A549 (cell line): ENCODE results near the gene ZDHHC9. TPM values are rescaled to one million over a fixed set of nuclear protein-coding genes. Genes with fewer than 3 reads are reported as not detected.

Experiments used
- ATAC-seq, 2 experiments: fragments of 200-7000 bp in 1 of 2; fragments of >200 bp in 1 of 2; cut with Nextera tagmentation in 1 of 2; cut with Tn5 transposase in 1 of 2; 3 replicates each; pipeline versions ENCODE4 v1.8.0 to v1.9.1; 2018 to 2020; ENCODE audit warnings: mild to moderate bottlenecking in 1 of 2, moderate library complexity in 1 of 2
- CTCF ChIA-PET: fragments of 300-600 bp; sonication (Branson Sonifier 250); formaldehyde crosslinking; extraction: SDS; loops from one replicate; lab custom pipeline; 2021; ENCODE audit warnings: antibody characterized with exemption, inconsistent platforms; lab: Yijun Ruan, JAX
- POLR2A ChIA-PET: fragments of 350-600 bp; formaldehyde crosslinking; extraction: SDS; loops from one replicate; lab custom pipeline; 2021; ENCODE audit warnings: antibody characterized with exemption, inconsistent platforms; lab: Yijun Ruan, JAX
- DNase-seq, 2 experiments: peaks; one replicate each; pipeline versions ENCODE4 v3.0.0 to v3.0.0-alpha.2; 2011 to 2016; ENCODE audit warnings: low read depth in 1 of 2, low spot score in 1 of 2
- FAIRE-seq: peaks from 2 replicates; lab custom pipeline; 2011; peaks lifted over from hg19 to GRCh38; lab: Jason Lieb, UNC
- H3K27ac ChIP-seq, 2 experiments: fragments of >200 bp; sonication (Bioruptor Twin); formaldehyde crosslinking; 3 replicates each; pipeline ENCODE4 v1.5.1; 2016 to 2017
- H3K4me1 ChIP-seq: fragments of >200 bp; sonication (Bioruptor Twin); formaldehyde crosslinking; 3 replicates; pipeline ENCODE4 v1.6.1; 2016
- H3K4me2 ChIP-seq: fragments of >200 bp; sonication (Bioruptor Twin); formaldehyde crosslinking; 3 replicates; pipeline ENCODE4 v1.6.1; 2016
- H3K4me3 ChIP-seq: fragments of >200 bp; sonication (Bioruptor Twin); formaldehyde crosslinking; 3 replicates; pipeline ENCODE4 v1.5.1; 2016
- H3K9me3 ChIP-seq: fragments of >200 bp; sonication (Bioruptor Twin); formaldehyde crosslinking; 3 replicates; pipeline ENCODE4 v1.6.1; 2016
- BCL3 ChIP-seq: fragments of >200 bp; sonication (Bioruptor Twin); formaldehyde crosslinking; IDR thresholded peaks from 3 replicates; pipeline ENCODE4 v1.6.1; 2016
- CBX2 ChIP-seq: fragments of 200-600 bp; sonication (generic); IDR thresholded peaks from 2 replicates; pipeline ENCODE4 v1.6.1; 2016; ENCODE audit warnings: low read depth, mild to moderate bottlenecking, borderline replicate concordance
- CEBPB ChIP-seq, 2 experiments: fragments of >200 bp in 1 of 2; sonication (Bioruptor Twin) in 1 of 2; formaldehyde crosslinking in 1 of 2; IDR thresholded peaks; 2 replicates each; pipeline ENCODE4 v1.6.1; 2012 to 2016
- CHD2 ChIP-seq: fragments of 150-350 bp; IDR thresholded peaks from 2 replicates; pipeline ENCODE4 v1.6.1; 2014; ENCODE audit warnings: low read length; ENCODE audit not compliant: partially characterized antibody
- EHF ChIP-seq: fragments of 250-450 bp; sonication (Bioruptor Pico); IDR thresholded peaks from 2 replicates; pipeline ENCODE4 v1.5.0; 2020; ENCODE audit warnings: mild to moderate bottlenecking
- FOSB ChIP-seq: fragments of 250-450 bp; sonication (Bioruptor Pico); IDR thresholded peaks from 2 replicates; pipeline ENCODE4 v1.5.0; 2020; ENCODE audit warnings: mild to moderate bottlenecking, moderate library complexity
- FOXS1 ChIP-seq: fragments of 250-450 bp; sonication (Bioruptor Pico); IDR thresholded peaks from 2 replicates; pipeline ENCODE4 v1.5.0; 2020; ENCODE audit warnings: mild to moderate bottlenecking, moderate library complexity
- HDAC2 ChIP-seq: fragments of 200-600 bp; sonication (generic); IDR thresholded peaks from 2 replicates; pipeline ENCODE4 v1.6.1; 2016
- HOXA7 ChIP-seq: fragments of 250-450 bp; sonication (Bioruptor Pico); IDR thresholded peaks from 2 replicates; pipeline ENCODE4 v1.5.0; 2020; ENCODE audit warnings: mild to moderate bottlenecking, moderate library complexity
- HOXB5 ChIP-seq: fragments of 250-450 bp; sonication (Bioruptor Pico); IDR thresholded peaks from 2 replicates; pipeline ENCODE4 v1.5.0; 2020; ENCODE audit warnings: mild to moderate bottlenecking, moderate library complexity
- KDM1A ChIP-seq: fragments of 200-600 bp; sonication (generic); IDR thresholded peaks from 2 replicates; pipeline ENCODE4 v1.6.1; 2016; ENCODE audit warnings: low read depth, mild to moderate bottlenecking
- MAFK ChIP-seq: fragments of 450-650 bp; IDR thresholded peaks from 2 replicates; pipeline ENCODE4 v1.6.1; 2014; ENCODE audit not compliant: partially characterized antibody
- MAZ ChIP-seq: fragments of 150-350 bp; IDR thresholded peaks from 2 replicates; pipeline ENCODE4 v1.6.1; 2014; ENCODE audit warnings: antibody characterized with exemption, low read depth, low read length, borderline replicate concordance
- MYC ChIP-seq: IDR thresholded peaks from 2 replicates; pipeline ENCODE4 v1.6.1; 2012; ENCODE audit warnings: mild to moderate bottlenecking, inconsistent platforms, low read length, improper control_type of control experiment, borderline replicate concordance
- NR3C1 ChIP-seq: fragments of >200 bp; sonication (Bioruptor Twin); formaldehyde crosslinking; IDR thresholded peaks from 3 replicates; pipeline ENCODE4 v1.6.1; 2017
- PHF8 ChIP-seq: fragments of 200-600 bp; sonication (generic); IDR thresholded peaks from 2 replicates; pipeline ENCODE4 v1.6.1; 2016; ENCODE audit warnings: low read depth, mild to moderate bottlenecking, antibody characterized with exemption, moderate library complexity, borderline replicate concordance
- RARB ChIP-seq: fragments of 250-450 bp; sonication (Bioruptor Pico); IDR thresholded peaks from 2 replicates; pipeline ENCODE4 v1.8.0; 2021; ENCODE audit warnings: mild to moderate bottlenecking, moderate library complexity
- RFX5 ChIP-seq: fragments of 450-650 bp; IDR thresholded peaks from 2 replicates; pipeline ENCODE4 v1.7.1; 2014; ENCODE audit warnings: antibody characterized with exemption, mild to moderate bottlenecking, moderate library complexity
- RNF2 ChIP-seq: fragments of 200-600 bp; sonication (generic); IDR thresholded peaks from 2 replicates; pipeline ENCODE4 v1.6.1; 2016; ENCODE audit warnings: low read depth, mild to moderate bottlenecking, antibody characterized with exemption, moderate library complexity, borderline replicate concordance
- SREBF2 ChIP-seq: fragments of 450-650 bp; IDR thresholded peaks from 2 replicates; pipeline ENCODE4 v1.6.1; 2014; ENCODE audit warnings: mild to moderate bottlenecking, moderate library complexity
- TFCP2L1 ChIP-seq: fragments of 250-450 bp; sonication (Bioruptor Pico); IDR thresholded peaks from 2 replicates; pipeline ENCODE4 v1.5.0; 2021; ENCODE audit warnings: mild to moderate bottlenecking
- TP53 ChIP-seq: fragments of 250-450 bp; sonication (Bioruptor Pico); IDR thresholded peaks from 2 replicates; pipeline ENCODE4 v1.5.0; 2021; ENCODE audit warnings: mild to moderate bottlenecking, moderate library complexity
- USF2 ChIP-seq: fragments of 450-650 bp; IDR thresholded peaks from 2 replicates; pipeline ENCODE4 v1.6.1; 2014; ENCODE audit warnings: antibody characterized with exemption
- ZNF302 ChIP-seq: fragments of 250-450 bp; sonication (Bioruptor Pico); IDR thresholded peaks from 2 replicates; pipeline ENCODE4 v1.9.0; 2021; ENCODE audit warnings: inconsistent platforms, mild to moderate bottlenecking, moderate library complexity
- WGBS: methylation state at CpG from one replicate; pipeline ENCODE4 v1.1.6; 2017; ENCODE audit errors: missing lambda C conversion rate; 5-methylcytosine and 5-hydroxymethylcytosine counted together
- polyA plus RNA-seq, 4 experiments: library from polyadenylated mRNA; depleted of rRNA in 3 of 4; stranded (reverse); fragments of >200 nt; fragmentation: RNase III in 1 of 4; extraction: RNeasy Plus Mini Kit Qiagen cat#74134 plus additional on column Dnase treatment in 1 of 4; gene quantifications; 2 replicates in 3 of 4; 3 replicates in 1 of 4; pipeline ENCODE4 v1.2.3, GENCODE V29; 2011 to 2017
- TF ChIP-seq, protein P1 (sequence below): fragments of >200 bp; sonication (Bioruptor Twin); formaldehyde crosslinking; IDR thresholded peaks from 3 replicates; pipeline ENCODE4 v1.5.1; 2016
- TF ChIP-seq, protein P2 (sequence below): IDR thresholded peaks from 2 replicates; pipeline ENCODE4 v1.6.1; 2012; ENCODE audit warnings: low read depth, borderline replicate concordance
- TF ChIP-seq, protein P3 (sequence below): fragments of 250-450 bp; sonication (Bioruptor Pico); IDR thresholded peaks from 2 replicates; pipeline ENCODE4 v1.5.0; 2020; ENCODE audit warnings: low read depth, mild to moderate bottlenecking, moderate library complexity

The ZDHHC9 gene
- polyA plus RNA-seq, 2 of the 4 experiments (the other 2 are of a cell fraction), result 20.2 to 50.6 TPM

- WGBS, result 76% methylated on average over 4 of the region's 8 CpGs
- TF ChIP-seq, protein P1, sequence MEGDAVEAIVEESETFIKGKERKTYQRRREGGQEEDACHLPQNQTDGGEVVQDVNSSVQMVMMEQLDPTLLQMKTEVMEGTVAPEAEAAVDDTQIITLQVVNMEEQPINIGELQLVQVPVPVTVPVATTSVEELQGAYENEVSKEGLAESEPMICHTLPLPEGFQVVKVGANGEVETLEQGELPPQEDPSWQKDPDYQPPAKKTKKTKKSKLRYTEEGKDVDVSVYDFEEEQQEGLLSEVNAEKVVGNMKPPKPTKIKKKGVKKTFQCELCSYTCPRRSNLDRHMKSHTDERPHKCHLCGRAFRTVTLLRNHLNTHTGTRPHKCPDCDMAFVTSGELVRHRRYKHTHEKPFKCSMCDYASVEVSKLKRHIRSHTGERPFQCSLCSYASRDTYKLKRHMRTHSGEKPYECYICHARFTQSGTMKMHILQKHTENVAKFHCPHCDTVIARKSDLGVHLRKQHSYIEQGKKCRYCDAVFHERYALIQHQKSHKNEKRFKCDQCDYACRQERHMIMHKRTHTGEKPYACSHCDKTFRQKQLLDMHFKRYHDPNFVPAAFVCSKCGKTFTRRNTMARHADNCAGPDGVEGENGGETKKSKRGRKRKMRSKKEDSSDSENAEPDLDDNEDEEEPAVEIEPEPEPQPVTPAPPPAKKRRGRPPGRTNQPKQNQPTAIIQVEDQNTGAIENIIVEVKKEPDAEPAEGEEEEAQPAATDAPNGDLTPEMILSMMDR, result no peak
- TF ChIP-seq MAZ (no peak), HDAC2 (no peak), TFCP2L1 (CRISPR knock-in tag) (no peak), HOXB5 (no peak), ZNF302 (CRISPR knock-in tag) (no peak), CEBPB (IDR thresholded peaks at IDR 0.05) (no peak), FOSB (no peak), NR3C1 (no peak), CBX2 (no peak), HOXA7 (no peak), KDM1A (no peak), RFX5 (no peak), FOXS1 (CRISPR knock-in tag) (no peak), CHD2 (no peak), MAFK (no peak), EHF (CRISPR knock-in tag) (no peak)
- TF ChIP-seq, protein P2, sequence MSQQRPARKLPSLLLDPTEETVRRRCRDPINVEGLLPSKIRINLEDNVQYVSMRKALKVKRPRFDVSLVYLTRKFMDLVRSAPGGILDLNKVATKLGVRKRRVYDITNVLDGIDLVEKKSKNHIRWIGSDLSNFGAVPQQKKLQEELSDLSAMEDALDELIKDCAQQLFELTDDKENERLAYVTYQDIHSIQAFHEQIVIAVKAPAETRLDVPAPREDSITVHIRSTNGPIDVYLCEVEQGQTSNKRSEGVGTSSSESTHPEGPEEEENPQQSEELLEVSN, result no peak
- TF ChIP-seq, all 56 proteins: peak for 0
- CTCF ChIA-PET, result no interaction called here
- no peaks in the 10 kb centered on the region for H3K4me1 ChIP-seq
- H3K4me2 ChIP-seq, result no peak overlapping the region
- ATAC-seq (no peak), FAIRE-seq (no peak), DNase-seq (no peak)
- POLR2A ChIA-PET, result no interaction called here
- H3K4me3 ChIP-seq, result no peak overlapping the region
- H3K9me3 ChIP-seq, result no peaks in the 10 kb centered on the region
- no peak overlapping the region for H3K27ac ChIP-seq
These were observed 52.4 kb downstream of the ZDHHC9 start for GRCh38 chrX:129791336-129791735.

DNA sequence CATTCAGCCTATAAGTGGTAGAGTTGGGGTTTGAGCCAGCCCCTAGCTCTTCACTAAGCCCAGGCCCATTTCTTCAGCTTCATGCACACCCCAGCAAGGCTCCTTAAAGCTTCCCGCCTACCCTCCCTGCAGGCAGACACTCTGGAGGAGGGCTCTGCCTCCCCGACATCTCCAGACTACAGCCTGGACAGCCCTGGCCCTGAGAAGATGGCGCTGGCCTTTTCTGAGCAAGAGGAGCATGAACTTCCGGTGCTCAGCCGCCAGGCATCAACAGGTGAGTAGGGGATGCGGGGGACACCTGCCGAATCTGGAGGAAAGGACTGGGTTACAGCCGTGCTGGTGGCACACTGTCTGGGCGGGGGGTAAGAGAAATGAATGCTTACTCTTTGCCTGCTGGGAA, 52.9 kb downstream of the ZDHHC9 start:
- WGBS, result 83% methylated on average over 6 of the region's 9 CpGs
- no peak for FAIRE-seq
- POLR2A ChIA-PET, result no interaction called here

More for the DNA sequence above, 52.9 kb downstream of the ZDHHC9 start:
- CTCF ChIA-PET, result no interaction called here
- no peak overlapping the region for H3K4me3 ChIP-seq
- H3K4me1 ChIP-seq, result no peaks in the 10 kb centered on the region
- ATAC-seq (no peak), DNase-seq (no peak)
- TF ChIP-seq CHD2 (no peak), PHF8 (no peak), RNF2 (no peak), RARB (CRISPR knock-in tag) (no peak), SREBF2 (no peak), RFX5 (no peak), HOXB5 (no peak), EHF (CRISPR knock-in tag) (no peak), TP53 (CRISPR knock-in tag) (no peak), BCL3 (no peak), FOXS1 (CRISPR knock-in tag) (no peak), MYC (no peak), FOSB (no peak), USF2 (no peak), CEBPB (IDR thresholded peaks at IDR 0.05) (no peak)
- TF ChIP-seq, protein P2, result no peak
- TF ChIP-seq, protein P3, sequence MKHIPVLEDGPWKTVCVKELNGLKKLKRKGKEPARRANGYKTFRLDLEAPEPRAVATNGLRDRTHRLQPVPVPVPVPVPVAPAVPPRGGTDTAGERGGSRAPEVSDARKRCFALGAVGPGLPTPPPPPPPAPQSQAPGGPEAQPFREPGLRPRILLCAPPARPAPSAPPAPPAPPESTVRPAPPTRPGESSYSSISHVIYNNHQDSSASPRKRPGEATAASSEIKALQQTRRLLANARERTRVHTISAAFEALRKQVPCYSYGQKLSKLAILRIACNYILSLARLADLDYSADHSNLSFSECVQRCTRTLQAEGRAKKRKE (CRISPR knock-in tag), result no peak
- TF ChIP-seq, protein P1, result no peak
- H3K27ac ChIP-seq, result no peak overlapping the region
- H3K9me3 ChIP-seq, result no peaks in the 10 kb centered on the region
- no peak overlapping the region for H3K4me2 ChIP-seq
